Colon (tissue), 2 donors: ENCODE results near the gene THTPA.
"Not testable (repeated sequence)": the region's sequence is repeated elsewhere in the genome, so short reads cannot be mapped to it uniquely, and the experiment has no call there.

Source experiments
- FAIRE-seq: peaks from 2 replicates; lab custom pipeline; 2012; peaks lifted over from hg19 to GRCh38; lab: Jason Lieb, UNC
- donor health status: control.
- donor health status: control.

Gene THTPA

DNA sequence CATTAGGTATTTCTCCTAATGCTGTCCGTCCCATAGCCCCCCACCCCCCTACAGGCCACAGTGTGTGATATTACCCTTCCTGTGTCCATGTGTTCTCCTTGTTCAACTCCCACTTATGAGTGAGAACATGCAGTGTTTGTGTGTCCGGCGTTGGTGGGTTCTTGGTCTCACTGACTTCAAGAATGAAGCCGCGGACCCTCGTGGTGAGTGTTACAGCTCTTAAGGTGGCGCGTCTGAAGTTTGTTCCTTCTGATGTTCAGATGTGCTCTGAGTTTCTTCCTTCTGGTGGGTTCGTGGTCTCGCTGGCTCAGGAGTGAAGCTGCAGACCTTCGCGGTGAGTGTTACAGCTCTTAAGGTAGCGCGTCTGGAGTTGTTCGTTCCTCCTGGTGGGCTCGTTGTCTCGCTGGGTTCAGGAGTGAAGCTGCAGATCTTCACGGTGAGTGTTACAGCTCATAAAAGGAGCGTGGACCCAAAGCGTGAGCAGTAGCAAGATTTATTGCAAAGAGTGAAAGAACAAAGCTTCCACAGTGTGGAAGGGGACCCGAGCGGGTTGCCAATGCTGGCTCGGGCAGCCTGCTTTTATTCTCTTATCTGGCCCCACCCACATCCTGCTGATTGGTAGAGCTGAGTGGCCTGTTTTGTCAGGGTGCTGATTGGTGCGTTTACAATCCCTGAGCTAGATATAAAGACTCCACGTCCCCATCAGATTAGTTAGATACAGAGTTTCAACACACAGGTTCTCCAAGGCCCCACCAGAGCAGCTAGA is 27.9 kb downstream of the THTPA start:
- not testable (repeated sequence) for FAIRE-seq

- FAIRE-seq, result not testable (repeated sequence)
Measured at GRCh38 chr14:23584527-23585203, 28.6 kb downstream of the THTPA start.

- FAIRE-seq, result no peak
Measured at GRCh38 chr14:23588884-23589598, 33.0 kb downstream of the THTPA start.

GRCh38 chr14:23589606-23590005 is 33.5 kb downstream of the THTPA start:
- FAIRE-seq, result no peak

DNA sequence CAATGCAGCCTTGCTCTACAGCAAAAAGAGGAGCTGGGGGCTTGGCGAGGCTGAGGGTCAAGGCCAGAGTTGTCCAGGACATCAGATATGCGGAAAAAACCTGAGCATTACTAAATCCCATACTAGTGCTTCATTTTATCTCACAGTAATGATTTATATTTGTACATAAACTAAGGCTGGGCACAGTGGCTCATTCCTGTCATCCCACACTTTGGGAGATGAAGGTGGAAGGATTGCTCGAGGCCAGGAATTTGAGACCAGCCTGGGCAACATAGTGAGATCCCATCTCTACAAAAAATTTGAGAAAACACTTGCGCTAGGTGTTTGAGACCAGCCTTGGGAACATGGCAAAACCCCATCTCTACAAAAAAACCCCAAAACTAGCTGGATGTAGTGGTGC is 34.1 kb downstream of the THTPA start:
- no peak for FAIRE-seq

- not testable (repeated sequence) for FAIRE-seq
Measured at GRCh38 chr14:23594191-23594590, 38.1 kb downstream of the THTPA start.

GRCh38 chr14:23600322-23600707 is 44.2 kb downstream of the THTPA start:
- no peak for FAIRE-seq

GRCh38 chr14:23600806-23601205 is 44.7 kb downstream of the THTPA start:
- no peak for FAIRE-seq

DNA sequence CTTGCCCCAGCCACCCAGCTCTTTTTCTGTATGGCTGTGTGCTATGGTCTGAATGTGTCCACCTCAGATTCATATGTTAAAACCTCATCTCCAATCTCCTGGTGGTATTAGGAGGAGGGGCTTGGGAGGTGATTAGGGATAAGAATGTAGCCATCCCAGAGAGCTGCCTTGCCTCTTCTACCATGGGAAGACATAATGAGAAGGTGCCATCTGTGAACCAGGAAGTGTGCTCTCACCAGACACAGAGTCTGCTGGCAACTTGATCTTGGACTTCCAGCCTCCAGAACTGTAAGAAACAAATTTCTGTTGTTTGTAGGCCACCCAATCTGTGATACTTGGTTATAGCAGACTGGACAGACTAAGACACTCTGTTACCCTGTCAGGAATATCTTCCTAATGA is 45.4 kb downstream of the THTPA start:
- no peak for FAIRE-seq

- FAIRE-seq, result no peak
Measured at GRCh38 chr14:23601845-23602180, 45.7 kb downstream of the THTPA start.

- no peak for FAIRE-seq
Measured at GRCh38 chr14:23602181-23603095, 46.4 kb downstream of the THTPA start.

DNA sequence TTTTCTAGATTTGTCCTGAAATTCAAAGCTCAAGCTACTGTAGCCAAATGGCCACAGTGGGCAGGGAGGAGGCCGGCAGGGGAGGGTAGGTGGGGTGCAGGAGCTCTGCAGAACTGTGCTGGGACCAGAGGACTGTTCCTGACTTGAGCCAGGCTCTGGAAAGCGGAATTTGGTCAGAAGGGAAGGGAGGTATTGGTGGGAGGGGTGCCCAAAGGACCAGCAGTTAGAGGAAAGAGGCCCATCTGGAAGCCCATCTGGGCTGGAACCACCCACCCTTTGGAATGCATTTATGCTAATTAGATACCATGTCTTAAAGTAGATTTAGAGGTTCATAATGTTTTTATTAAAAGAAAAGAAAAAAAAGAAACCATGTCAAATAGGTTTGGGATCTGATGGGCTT is 47.0 kb downstream of the THTPA start:
- FAIRE-seq, result no peak

DNA sequence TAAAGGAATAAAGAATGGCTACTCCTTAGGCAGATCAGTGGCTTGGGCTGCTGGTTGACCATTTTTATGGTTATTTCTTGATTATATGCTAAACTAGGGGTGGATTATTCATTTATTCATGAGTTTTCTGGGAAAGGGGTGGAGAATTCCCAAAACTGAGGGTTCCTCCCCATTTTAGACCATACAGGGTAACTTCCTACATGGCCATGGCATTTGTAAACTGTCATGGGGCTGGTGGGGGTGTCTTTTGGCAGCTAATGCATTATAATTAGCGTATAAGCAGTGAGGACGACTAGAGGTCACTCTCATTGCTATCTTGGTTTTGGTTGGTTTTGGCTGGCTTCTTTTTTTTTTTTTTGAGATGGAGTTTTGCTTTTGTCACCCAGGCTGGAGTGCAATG is 48.1 kb downstream of the THTPA start:
- no peak for FAIRE-seq

DNA sequence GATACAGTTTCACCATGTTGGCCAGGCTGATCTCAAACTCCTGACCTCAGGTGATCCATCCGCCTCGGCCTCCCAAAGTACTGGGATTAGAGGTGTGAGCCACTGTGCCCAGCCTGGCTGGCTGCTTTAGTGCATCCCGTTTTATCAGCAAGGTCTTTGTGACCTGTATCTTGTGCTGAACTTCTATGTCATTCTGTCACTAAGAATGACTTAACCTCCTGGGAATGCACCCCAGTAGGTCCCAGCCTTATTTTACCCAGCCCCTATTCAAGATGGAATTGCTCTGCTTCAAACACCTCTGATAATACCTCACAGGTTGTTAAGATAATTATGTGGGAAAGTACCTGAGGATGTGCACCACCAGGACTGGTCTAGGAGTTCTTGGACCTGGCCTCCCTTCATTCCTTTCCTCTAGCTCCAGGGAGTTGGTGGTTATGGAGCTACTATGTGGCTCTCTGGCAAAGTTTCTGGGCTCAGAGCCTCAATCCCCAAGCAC is 48.7 kb downstream of the THTPA start:
- FAIRE-seq, result no peak

DNA sequence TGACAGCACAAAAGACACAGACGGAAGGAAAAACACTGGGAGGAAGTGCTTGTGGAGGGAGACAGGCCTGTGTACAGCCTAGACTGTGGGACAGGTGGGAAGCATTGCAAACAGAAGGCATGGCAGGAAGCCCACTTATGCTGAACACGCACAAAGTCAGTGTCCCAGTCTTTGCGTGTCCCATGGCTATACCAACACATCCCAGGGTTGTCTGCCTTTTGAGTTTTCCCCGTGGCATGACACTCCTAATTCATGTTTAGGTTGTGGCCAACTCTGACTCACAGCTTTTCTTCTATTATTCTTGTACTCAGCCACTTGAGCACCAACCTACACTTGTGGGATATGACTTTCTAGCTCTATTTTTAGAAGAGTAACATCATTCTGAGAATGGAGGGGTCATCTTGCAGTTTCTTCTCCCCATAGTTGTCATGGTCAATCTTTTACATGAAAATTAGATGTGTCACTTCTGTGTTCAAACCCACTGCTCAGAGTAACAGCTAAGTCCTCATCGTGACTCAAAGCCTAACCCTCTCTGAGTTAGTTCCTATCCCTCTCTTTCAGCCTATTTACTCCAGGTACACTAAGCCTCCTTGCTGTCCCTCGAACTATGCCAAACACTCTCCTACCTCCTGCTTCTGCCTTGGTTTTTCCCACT is 50.0 kb downstream of the THTPA start:
- no peak for FAIRE-seq

DNA sequence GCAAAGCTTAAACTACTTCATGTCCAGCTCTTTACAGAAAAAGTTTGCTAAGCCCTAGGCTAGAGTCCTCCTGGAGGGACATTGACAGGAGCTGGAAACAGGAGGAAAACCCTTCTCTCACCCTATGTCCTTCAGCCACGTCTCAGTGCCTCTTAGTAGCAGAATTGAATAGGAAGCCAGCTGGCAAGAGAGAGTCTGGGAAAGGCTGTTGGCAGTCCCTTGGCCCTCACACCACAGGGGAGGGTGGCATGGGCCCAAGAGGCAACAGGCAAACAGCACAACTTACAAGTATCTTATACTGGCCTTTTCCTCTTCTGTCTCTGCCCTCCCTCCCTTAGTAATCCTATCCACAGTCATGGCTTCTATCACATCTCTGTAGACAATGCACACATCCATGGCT is 52.4 kb downstream of the THTPA start:
- FAIRE-seq, result no peak

DNA sequence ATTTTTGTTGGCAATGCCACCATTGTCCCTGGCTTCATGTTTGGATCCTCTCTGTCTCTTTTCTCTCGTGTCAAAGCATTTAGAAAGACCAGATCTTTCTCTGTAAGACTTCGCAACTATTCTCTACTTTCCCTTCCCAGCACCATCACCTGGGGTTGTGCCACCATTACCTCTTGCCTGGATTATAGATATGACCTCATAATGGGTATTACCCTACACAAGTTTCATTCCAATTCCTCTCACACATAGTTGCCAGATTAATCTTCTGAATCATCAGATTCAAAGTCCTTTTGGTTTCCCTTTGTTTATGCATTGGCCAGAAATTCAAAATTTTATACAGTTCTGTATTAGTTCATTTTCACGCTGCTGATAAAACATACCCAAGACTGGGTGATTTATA is 52.9 kb downstream of the THTPA start:
- no peak for FAIRE-seq

DNA sequence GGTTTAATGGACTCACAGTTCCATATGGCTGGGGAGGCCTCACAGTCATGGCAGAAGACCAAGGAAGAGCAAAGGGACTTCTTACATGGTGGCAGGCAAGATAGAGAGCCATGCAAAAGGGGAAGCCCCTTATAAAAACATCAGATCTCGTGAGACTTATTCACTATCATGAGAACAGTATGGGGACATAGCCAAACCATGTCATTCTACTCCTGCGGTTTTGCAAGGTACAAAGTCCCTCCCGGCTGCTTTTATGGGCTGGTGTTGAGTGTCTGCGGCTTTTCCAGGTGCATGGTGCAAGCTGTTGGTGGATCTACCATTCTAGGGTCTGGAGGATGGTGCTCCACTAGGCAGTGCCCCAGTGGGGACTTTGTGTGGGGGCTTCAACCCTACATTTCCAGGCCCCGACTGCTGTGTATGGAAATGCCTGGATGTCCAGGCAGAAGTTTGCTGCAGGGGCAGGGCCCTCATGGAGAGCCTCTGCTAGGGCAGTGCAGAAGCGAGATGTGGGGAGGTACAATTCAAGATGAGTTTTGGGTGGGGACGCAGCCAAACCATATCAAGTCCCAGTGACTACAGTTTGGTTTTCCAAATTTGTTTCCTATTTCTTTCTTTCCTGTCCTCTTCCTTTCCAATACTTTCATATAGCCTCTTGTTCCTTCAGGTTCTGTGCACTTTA is 53.5 kb downstream of the THTPA start:
- not testable (repeated sequence) for FAIRE-seq
